NK-92 treated with Interleukin-12 subunit alpha and Interleukin-12 subunit beta, amount 100 ng/mL, for 24 hours (cell line): ENCODE results near the gene B9D1.

Source experiments
- DNase-seq: peaks from one replicate; lab custom pipeline; 2025; lab: John Stamatoyannopoulos, UW

The B9D1 gene

GRCh38 chr17:19302791-19303331, 59.7 kb downstream of the B9D1 start:
- DNase-seq = no peak

DNA sequence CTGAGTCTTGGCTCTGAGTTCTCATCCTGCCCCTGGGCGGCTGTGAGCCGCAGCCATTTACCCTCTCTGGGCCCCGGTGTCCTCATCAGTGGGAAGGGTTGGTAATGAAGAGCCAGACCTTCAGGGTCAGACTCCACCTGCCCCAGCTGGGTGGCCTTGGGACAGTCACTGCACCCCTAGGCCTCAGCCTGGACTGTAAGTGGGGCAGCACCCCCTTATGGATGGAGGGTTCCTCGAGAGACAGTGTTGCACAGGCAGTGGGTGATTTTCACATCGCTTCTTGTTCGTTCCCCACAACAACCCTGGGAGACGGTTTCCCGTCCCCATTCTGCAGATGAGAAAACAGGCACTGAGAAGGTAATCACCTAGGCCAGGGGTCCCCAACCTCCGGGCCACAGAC, 60.5 kb downstream of the B9D1 start:
- DNase-seq = no peak

DNA sequence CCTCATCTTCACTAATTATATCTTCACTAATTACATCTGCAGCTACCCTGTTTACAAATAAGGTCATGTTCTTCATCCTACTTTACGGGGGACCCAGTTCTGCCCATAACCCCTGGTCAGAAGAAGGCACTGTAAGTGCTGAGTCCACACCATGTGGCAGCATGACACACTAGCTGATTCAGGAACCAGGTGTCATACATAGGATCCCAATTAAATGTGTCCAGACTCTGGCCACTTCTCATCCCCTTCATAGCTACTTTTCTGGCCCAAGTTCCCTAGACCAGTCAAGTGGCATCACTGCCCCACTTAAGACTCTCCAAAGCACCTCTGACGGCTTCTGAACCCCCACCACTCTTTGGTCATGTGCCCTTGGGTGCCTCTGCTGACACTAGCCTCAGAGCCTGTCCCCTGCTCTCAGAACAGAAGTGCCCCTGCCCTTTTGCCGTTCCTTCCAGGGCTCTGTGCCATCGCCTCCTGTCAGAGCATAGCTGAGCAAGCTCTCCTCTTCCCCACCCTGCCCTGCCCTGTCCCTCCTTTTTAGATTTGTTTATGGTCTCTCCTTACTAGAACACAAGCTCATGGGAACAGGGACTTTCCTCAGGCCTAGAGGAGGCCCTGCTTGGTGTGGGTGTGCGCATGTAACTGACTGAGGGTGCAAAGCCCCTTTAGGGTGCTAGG, 61.1 kb downstream of the B9D1 start:
- no peak for DNase-seq

GRCh38 chr17:19299866-19300265, 62.7 kb downstream of the B9D1 start:
- DNase-seq = no peak

- no peak for DNase-seq
Measured at GRCh38 chr17:19299214-19299747, 63.2 kb downstream of the B9D1 start.

- DNase-seq = no peak
Measured at GRCh38 chr17:19298569-19299213, 63.8 kb downstream of the B9D1 start.

GRCh38 chr17:19296786-19297778, 65.4 kb downstream of the B9D1 start:
- no peak for DNase-seq

- DNase-seq = no peak
Measured at GRCh38 chr17:19295473-19296135, 66.9 kb downstream of the B9D1 start.

DNA sequence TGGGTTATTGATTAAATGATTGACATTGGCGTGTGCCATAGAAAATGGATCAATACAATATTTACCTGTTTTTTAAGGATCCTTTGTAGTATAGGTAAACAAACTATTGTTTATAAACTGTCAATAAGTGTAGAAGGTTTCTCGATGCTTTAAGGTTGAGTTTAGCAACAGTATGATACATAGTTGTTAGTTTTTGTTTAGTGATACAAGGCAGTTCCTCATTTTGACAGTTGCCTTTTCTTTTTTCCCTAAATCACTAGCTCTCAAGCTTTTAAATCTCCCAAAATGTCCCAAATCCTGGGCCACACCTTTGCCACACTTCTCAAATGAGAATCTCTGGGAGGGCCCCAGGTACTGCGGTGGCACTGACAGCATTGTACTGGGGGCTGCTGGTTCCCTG, 68.1 kb downstream of the B9D1 start:
- DNase-seq = no peak
